ENCODE measurements around the gene CCDC171.

The CCDC171 gene

GRCh38 chr9:15901572-15901971 is 348.7 kb downstream of the CCDC171 start:
- DNase-seq: no peak

GRCh38 chr9:15909297-15909696 is 356.5 kb downstream of the CCDC171 start:
- no peak for DNase-seq

GRCh38 chr9:15915711-15916110 is 362.9 kb downstream of the CCDC171 start:
- no peak for DNase-seq

GRCh38 chr9:15927161-15927560 is 374.3 kb downstream of the CCDC171 start:
- no peak for DNase-seq

GRCh38 chr9:15935661-15936305 is 382.9 kb downstream of the CCDC171 start:
- DNase-seq: no peak

GRCh38 chr9:15936306-15936921 is 383.6 kb downstream of the CCDC171 start:
- no peak for DNase-seq

- no peak for DNase-seq
Measured at GRCh38 chr9:15942831-15943424, 390.1 kb downstream of the CCDC171 start.

- DNase-seq: no peak
Measured at GRCh38 chr9:15944341-15944740, 391.5 kb downstream of the CCDC171 start.

GRCh38 chr9:15959663-15960062 is 406.8 kb downstream of the CCDC171 start:
- DNase-seq: no peak

- no peak for DNase-seq
Measured at GRCh38 chr9:15961217-15961616, 408.4 kb downstream of the CCDC171 start.

- DNase-seq: no peak
Measured at GRCh38 chr9:15965246-15965745, 412.5 kb downstream of the CCDC171 start.

GRCh38 chr9:15966471-15966870 is 413.6 kb downstream of the CCDC171 start:
- DNase-seq: no peak

GRCh38 chr9:15967068-15967467 is 414.2 kb downstream of the CCDC171 start:
- no peak for DNase-seq

GRCh38 chr9:15972760-15973159 is 419.9 kb downstream of the CCDC171 start:
- no peak for DNase-seq

- DNase-seq: no peak
Measured at GRCh38 chr9:15975101-15975778, 422.4 kb downstream of the CCDC171 start.

- no peak for DNase-seq
Measured at GRCh38 chr9:15977438-15977837, 424.6 kb downstream of the CCDC171 start.

GRCh38 chr9:15982182-15982581 is 429.3 kb downstream of the CCDC171 start:
- DNase-seq: no peak

GRCh38 chr9:15999422-16000339 is 446.8 kb downstream of the CCDC171 start:
- DNase-seq: no peak

GRCh38 chr9:16000811-16001210 is 448.0 kb downstream of the CCDC171 start:
- no peak for DNase-seq

- DNase-seq: no peak
Measured at GRCh38 chr9:16001856-16002255, 449.0 kb downstream of the CCDC171 start.

- no peak for DNase-seq
Measured at GRCh38 chr9:16002816-16003215, 450.0 kb downstream of the CCDC171 start.

- no peak for DNase-seq
Measured at GRCh38 chr9:16003785-16004184, 450.9 kb downstream of the CCDC171 start.

GRCh38 chr9:16004613-16005012 is 451.8 kb downstream of the CCDC171 start:
- no peak for DNase-seq
